Gastroesophageal sphincter (tissue), 4 donors: ENCODE data around the gene GNPTAB. TPM values are rescaled to one million over a fixed set of nuclear protein-coding genes. Genes with fewer than 3 reads are reported as not detected.

Experiments
- ATAC-seq: fragments of 150-250 bp; one replicate; pipeline ENCODE4 v1.9.1; 2016; ENCODE audit warnings: mild to moderate bottlenecking, moderate library complexity
- H3K27ac ChIP-seq, 4 donors: fragments of 200-600 bp; sonication (generic) in 3 of 4; 1 replicate in 3 of 4; 2 replicates in 1 of 4; pipeline ENCODE4 v1.5.1; 2016 to 2019
- H3K27me3 ChIP-seq: fragments of 200-600 bp; sonication (generic); one replicate; pipeline ENCODE4 v1.5.1; 2019
- H3K36me3 ChIP-seq, 2 donors: fragments of 200-600 bp; sonication (generic); one replicate each; pipeline ENCODE4 v1.5.1; 2019; ENCODE audit warnings: control low read depth in 1 of 2
- H3K4me1 ChIP-seq, 3 donors: fragments of 200-600 bp; sonication (generic); 1 replicate in 2 of 3; 2 replicates in 1 of 3; pipeline ENCODE4 v1.5.1; 2016 to 2019; ENCODE audit warnings: control low read depth in 2 of 3
- H3K4me3 ChIP-seq, 2 donors: fragments of 200-600 bp; sonication (generic); one replicate each; pipeline ENCODE4 v1.5.1; 2019; ENCODE audit warnings: mild to moderate bottlenecking in 1 of 2, moderate library complexity in 1 of 2
- H3K9me3 ChIP-seq, 3 donors: fragments of 200-600 bp; sonication (generic); one replicate each; pipeline ENCODE4 v1.5.1; 2017 to 2019; ENCODE audit warnings: control low read depth in 2 of 3
- EP300 ChIP-seq: sonication (generic); formaldehyde crosslinking; IDR thresholded peaks from one replicate; pipeline ENCODE4 v1.6.1; 2017; ENCODE audit warnings: antibody characterized with exemption, mild to moderate bottlenecking
- POLR2A ChIP-seq, 2 donors: fragments of 450-650 bp; IDR thresholded peaks; one replicate each; pipeline ENCODE4 v1.6.1; 2017; ENCODE audit warnings: antibody characterized with exemption in 2 of 2, mild to moderate bottlenecking in 2 of 2, moderate library complexity in 1 of 2
- POLR2AphosphoS5 ChIP-seq: sonication (generic); formaldehyde crosslinking; IDR thresholded peaks from one replicate; pipeline ENCODE4 v1.6.1; 2017; ENCODE audit warnings: antibody characterized with exemption
- WGBS, 2 donors: methylation state at CpG; one replicate each; pipeline ENCODE4 v1.1.5; 2018; ENCODE audit warnings: low coverage in 1 of 2; 5-methylcytosine and 5-hydroxymethylcytosine counted together
- total RNA-seq, 4 donors: library from RNA; depleted of rRNA; stranded (reverse); fragments of >200 nt; gene quantifications; one replicate each; pipeline ENCODE4 v1.1.0, GENCODE V29; 2016
- TF ChIP-seq, protein P1 (sequence below), 4 experiments: fragments of 200-600 bp in 2 of 4; fragments of 450-650 bp in 2 of 4; sonication (generic) in 1 of 4; IDR thresholded peaks; one replicate each; pipeline ENCODE4 v1.5.1; 2017 to 2019; ENCODE audit warnings: antibody characterized with exemption in 4 of 4, mild to moderate bottlenecking in 2 of 4, moderate library complexity in 2 of 4

Gene GNPTAB
- total RNA-seq, 4 donors from 2014 or later: 25.8 to 43.2 (median 36.3) TPM

GRCh38 chr12:101784376-101784775 is 46.4 kb downstream of the GNPTAB start:
- 86% methylated on average over 1 of the region's 1 CpG; no CpG with 5 or more reads in 1 of the 2 donors for WGBS, 2 donors
- H3K4me3 ChIP-seq: no peak overlapping the region
- H3K36me3 ChIP-seq: peaks cover 0 to 68% of the 10 kb centered on the region in 2 donors
- H3K27ac ChIP-seq: no peak overlapping the region
- TF ChIP-seq EP300 (no peak), POLR2AphosphoS5 (no peak), POLR2A (IDR thresholded peaks at IDR 0.05) (no peak)
- TF ChIP-seq, protein P1, sequence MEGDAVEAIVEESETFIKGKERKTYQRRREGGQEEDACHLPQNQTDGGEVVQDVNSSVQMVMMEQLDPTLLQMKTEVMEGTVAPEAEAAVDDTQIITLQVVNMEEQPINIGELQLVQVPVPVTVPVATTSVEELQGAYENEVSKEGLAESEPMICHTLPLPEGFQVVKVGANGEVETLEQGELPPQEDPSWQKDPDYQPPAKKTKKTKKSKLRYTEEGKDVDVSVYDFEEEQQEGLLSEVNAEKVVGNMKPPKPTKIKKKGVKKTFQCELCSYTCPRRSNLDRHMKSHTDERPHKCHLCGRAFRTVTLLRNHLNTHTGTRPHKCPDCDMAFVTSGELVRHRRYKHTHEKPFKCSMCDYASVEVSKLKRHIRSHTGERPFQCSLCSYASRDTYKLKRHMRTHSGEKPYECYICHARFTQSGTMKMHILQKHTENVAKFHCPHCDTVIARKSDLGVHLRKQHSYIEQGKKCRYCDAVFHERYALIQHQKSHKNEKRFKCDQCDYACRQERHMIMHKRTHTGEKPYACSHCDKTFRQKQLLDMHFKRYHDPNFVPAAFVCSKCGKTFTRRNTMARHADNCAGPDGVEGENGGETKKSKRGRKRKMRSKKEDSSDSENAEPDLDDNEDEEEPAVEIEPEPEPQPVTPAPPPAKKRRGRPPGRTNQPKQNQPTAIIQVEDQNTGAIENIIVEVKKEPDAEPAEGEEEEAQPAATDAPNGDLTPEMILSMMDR (IDR thresholded peaks at IDR 0.05): no peak
- H3K27me3 ChIP-seq: no peaks in the 10 kb centered on the region
- ATAC-seq: no peak
- H3K4me1 ChIP-seq: peaks cover 0 to 7% (median 0%) of the 10 kb centered on the region in 3 donors
- no peaks in the 10 kb centered on the region for H3K9me3 ChIP-seq

DNA sequence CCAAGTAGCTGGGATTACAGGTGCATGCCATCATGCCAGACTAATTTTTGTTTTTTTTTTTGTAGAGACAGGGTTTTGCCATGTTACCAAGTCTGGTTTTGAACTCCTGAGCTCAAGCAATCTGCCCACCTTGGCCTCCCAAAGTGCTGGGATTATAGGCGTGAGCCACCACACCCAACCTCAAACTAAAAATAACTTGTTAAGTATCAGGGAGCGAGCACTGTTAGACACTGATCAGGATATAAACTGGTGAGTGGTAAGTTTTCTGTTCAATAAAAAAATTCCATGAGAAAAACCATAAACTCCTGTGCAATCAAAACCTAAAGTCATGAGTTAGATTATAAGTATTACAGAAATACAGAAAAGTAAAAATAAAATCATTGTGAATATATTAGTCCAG is 46.9 kb downstream of the GNPTAB start:
- WGBS, 2 donors: 71 to 83% methylated on average over 2 of the region's 2 CpGs
- Histone ChIP-seq H3K4me3 (no peak overlapping the region), H3K9me3 (no peaks in the 10 kb centered on the region), H3K27ac (no peak overlapping the region), H3K4me1 (peaks cover 0 to 2% (median 0%) of the 10 kb centered on the region in 3 donors), H3K27me3 (no peaks in the 10 kb centered on the region), H3K36me3 (peaks cover 0 to 68% of the 10 kb centered on the region in 2 donors)
- TF ChIP-seq, protein P1 (IDR thresholded peaks at IDR 0.05): no peak
- TF ChIP-seq EP300 (no peak), POLR2AphosphoS5 (no peak), POLR2A (IDR thresholded peaks at IDR 0.05) (no peak)
- no peak for ATAC-seq

DNA sequence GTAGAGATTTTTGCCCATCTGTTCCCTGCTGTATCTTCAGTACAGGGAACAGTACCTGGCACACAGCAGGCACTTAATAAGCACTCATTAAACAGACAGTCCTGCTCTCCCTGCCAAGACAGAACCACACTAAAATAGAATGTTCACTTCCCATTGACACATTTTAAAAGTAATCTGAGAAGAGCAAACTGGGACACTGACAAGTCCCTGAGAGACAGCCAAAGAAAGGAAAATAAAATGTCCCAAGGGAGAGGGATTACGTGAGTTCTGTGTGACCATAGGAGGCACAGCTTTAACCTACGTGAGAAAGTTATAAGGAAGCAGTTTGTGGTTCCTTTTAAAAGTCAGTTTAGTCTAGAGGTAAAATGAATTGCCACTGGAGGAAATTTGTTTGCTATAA is 47.6 kb downstream of the GNPTAB start:
- no peak for ATAC-seq

GRCh38 chr12:101782273-101782731 is 48.5 kb downstream of the GNPTAB start:
- TF ChIP-seq, protein P1 (IDR thresholded peaks at IDR 0.05): no peak
- TF ChIP-seq POLR2AphosphoS5 (no peak), POLR2A (IDR thresholded peaks at IDR 0.05) (no peak)
- H3K4me3 ChIP-seq: no peak overlapping the region
- peaks cover 0 to 64% of the 10 kb centered on the region in 2 donors for H3K36me3 ChIP-seq
- H3K27me3 ChIP-seq: no peaks in the 10 kb centered on the region
- WGBS, 2 donors: 91 to 100% methylated on average over 3 of the region's 3 CpGs
- H3K4me1 ChIP-seq: peaks cover 0 to 12% (median 0%) of the 10 kb centered on the region in 3 donors
- ATAC-seq: no peak
- no peak overlapping the region for H3K27ac ChIP-seq
- no peaks in the 10 kb centered on the region for H3K9me3 ChIP-seq

More for the DNA sequence above, 47.6 kb downstream of the GNPTAB start:
- 62 to 67% methylated on average over 2 of the region's 2 CpGs for WGBS, 2 donors
- Histone ChIP-seq H3K4me1 (peaks cover 0 to 6% (median 0%) of the 10 kb centered on the region in 3 donors), H3K27ac (no peak overlapping the region), H3K4me3 (no peak overlapping the region), H3K9me3 (no peaks in the 10 kb centered on the region), H3K36me3 (peaks cover 0 to 64% of the 10 kb centered on the region in 2 donors), H3K27me3 (no peaks in the 10 kb centered on the region)
- TF ChIP-seq EP300 (no peak), POLR2AphosphoS5 (no peak), POLR2A (IDR thresholded peaks at IDR 0.05) (no peak)
- TF ChIP-seq, protein P1 (IDR thresholded peaks at IDR 0.05): no peak

- Histone ChIP-seq H3K27ac (no peak overlapping the region), H3K27me3 (no peaks in the 10 kb centered on the region), H3K9me3 (no peaks in the 10 kb centered on the region), H3K4me1 (peaks cover 0 to 17% (median 0%) of the 10 kb centered on the region in 3 donors), H3K36me3 (peaks cover 0 to 69% of the 10 kb centered on the region in 2 donors), H3K4me3 (no peak overlapping the region)
- no peak for TF ChIP-seq POLR2A (IDR thresholded peaks at IDR 0.05)
- no peak for TF ChIP-seq POLR2AphosphoS5
- TF ChIP-seq, protein P1 (IDR thresholded peaks at IDR 0.05): no peak
- no peak for TF ChIP-seq EP300
- 85 to 87% methylated on average over 3 of the region's 3 CpGs for WGBS, 2 donors
- no peak for ATAC-seq
These were observed 48.9 kb downstream of the GNPTAB start for GRCh38 chr12:101781834-101782233.
